ENCODE results near the gene DHX40.

DNA sequence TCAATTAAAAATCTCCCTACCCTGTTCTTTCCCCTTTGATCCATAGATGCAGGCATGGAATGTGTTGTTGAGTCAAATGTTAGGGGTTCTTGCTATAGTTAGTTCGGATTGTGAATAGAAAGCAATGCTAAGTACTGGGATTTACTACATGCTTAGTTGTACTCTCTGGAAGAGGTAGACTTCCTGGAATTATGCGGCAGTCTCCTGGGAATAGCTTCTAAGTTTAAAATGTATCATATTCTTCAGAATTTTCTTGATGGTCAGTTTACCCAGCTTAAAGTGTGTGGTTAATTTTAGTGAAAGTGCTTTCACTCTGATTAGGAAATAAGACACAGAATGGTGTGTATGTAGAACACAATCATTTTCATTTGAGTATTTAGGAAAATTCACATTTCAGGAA is 57.7 kb downstream of the DHX40 start:
- TF ChIP-seq, protein P1, sequence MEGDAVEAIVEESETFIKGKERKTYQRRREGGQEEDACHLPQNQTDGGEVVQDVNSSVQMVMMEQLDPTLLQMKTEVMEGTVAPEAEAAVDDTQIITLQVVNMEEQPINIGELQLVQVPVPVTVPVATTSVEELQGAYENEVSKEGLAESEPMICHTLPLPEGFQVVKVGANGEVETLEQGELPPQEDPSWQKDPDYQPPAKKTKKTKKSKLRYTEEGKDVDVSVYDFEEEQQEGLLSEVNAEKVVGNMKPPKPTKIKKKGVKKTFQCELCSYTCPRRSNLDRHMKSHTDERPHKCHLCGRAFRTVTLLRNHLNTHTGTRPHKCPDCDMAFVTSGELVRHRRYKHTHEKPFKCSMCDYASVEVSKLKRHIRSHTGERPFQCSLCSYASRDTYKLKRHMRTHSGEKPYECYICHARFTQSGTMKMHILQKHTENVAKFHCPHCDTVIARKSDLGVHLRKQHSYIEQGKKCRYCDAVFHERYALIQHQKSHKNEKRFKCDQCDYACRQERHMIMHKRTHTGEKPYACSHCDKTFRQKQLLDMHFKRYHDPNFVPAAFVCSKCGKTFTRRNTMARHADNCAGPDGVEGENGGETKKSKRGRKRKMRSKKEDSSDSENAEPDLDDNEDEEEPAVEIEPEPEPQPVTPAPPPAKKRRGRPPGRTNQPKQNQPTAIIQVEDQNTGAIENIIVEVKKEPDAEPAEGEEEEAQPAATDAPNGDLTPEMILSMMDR (IDR thresholded peaks at IDR 0.05), result no peak
- no peak for TF ChIP-seq POLR2A (IDR thresholded peaks at IDR 0.05)
- TF ChIP-seq EP300 (IDR thresholded peaks at IDR 0.05), result no peak
